Hypothalamus (tissue), 51 donors: ENCODE data around the gene TUBG2.
"Not testable (repeated sequence)": the region's sequence is repeated elsewhere in the genome, so short reads cannot be mapped to it uniquely, and the experiment has no call there.

ENCODE experiments used
- DNase-seq, 51 donors: peaks; one replicate each; lab custom pipeline; 2025; lab: John Stamatoyannopoulos, UW

Gene TUBG2

DNA sequence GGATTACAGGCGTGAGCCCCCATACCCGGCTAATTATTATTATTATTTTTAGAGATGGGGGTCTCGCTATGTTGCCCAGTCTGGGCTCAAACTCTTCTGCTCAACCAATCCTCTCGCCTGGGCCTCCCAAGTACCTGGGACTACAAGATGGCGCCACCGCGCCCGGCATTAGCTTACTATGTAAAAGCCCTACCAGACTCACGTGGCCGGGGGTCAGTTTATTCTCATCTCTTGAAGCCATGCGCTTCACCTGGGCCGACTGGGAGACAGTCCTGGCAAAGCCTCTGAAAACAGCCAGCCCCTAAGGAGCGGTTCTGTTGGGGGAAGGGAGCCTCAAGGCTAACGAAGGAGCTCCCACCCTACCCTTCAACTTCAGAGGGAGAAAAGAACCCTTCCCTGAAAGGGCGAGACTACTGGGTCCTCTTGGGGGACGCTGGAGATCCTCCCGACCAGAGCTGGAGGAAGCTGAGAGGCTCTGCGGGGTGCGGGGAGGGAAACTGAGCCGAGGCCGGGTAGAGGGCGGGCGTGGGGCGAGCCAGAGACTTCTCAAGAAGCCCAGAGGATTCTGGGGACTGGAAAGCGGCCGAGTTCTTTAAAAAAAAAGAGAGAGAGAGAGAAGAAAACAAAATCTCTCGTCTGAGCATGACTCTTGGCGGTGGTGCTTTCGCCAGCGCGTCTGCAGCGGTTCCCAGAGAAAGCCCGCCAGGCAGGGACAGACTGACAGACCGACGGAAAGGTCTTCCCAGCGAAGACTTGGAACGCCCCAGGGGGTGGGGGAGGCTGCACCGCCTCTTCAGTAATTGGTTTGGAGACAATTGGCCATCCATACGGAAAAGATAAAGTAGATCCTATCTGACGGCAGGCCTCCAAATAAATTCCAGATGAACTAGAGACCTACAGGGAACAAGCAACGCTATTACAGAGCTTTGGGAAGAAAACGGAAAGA, 5.6 kb upstream of the TUBG2 start:
- peak in 35 of 51 donors; percentile 8 to 74 (median 46) for DNase-seq

DNA sequence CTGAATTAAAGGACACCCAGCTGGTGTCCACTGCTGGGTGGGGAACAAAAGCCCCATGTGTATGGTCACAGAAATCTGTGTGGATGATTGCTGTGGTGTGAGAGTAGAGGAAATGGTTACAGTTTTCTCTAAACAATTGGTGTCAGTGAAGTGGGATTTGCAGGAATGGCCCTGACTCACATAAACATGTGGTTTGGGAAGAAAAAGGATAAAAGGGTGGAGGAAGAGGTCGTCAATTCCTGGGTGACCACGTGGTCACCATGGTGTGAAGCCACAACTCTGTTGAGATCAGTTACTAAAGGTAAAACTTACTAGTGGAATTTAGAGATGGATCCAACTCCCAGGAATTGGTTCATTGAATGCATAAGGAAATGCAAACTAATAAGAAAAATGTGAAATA, 3.6 kb upstream of the TUBG2 start:
- no peak for DNase-seq

- no peak for DNase-seq
Observed at GRCh38 chr17:42657824-42658588, 1.1 kb upstream of the TUBG2 start.

GRCh38 chr17:42659932-42660274, 819 bp downstream of the TUBG2 start:
- DNase-seq, result not testable (repeated sequence)

DNA sequence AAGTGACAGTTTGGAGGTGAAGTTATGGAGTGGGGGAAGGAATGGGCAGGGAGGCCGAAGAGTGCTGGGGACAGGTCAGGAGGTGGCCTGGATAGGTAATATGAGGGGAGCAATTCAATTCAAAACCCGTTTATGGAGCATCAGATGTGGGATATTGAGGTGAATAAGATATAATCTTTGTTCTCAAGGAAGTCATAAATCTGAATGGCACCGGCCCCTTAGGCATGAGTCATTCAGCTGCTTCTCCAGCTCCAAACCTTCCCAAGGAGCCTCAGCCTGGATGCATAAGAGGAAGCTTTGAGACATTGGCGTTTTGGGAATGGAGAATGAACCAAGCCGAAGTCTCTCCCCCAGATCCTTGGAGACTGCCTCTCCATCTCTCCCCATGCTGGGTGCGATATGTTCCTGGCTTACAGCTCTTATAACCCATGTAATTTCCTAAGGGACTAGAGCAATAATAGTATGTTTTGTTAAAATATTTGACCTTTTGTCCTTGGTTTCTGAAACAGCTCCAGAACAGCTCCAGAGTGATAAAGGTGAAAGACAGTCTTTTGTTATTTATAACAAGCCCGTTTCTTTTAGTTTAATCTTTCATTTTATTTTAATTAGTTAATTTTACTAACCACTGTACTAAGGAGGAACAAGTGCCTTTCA, 1.7 kb downstream of the TUBG2 start:
- no peak for DNase-seq

- DNase-seq, result no peak
Observed at GRCh38 chr17:42665581-42666001, 6.5 kb downstream of the TUBG2 start.

- not testable (repeated sequence) for DNase-seq
Observed at GRCh38 chr17:42666126-42666525, 7.0 kb downstream of the TUBG2 start.

DNA sequence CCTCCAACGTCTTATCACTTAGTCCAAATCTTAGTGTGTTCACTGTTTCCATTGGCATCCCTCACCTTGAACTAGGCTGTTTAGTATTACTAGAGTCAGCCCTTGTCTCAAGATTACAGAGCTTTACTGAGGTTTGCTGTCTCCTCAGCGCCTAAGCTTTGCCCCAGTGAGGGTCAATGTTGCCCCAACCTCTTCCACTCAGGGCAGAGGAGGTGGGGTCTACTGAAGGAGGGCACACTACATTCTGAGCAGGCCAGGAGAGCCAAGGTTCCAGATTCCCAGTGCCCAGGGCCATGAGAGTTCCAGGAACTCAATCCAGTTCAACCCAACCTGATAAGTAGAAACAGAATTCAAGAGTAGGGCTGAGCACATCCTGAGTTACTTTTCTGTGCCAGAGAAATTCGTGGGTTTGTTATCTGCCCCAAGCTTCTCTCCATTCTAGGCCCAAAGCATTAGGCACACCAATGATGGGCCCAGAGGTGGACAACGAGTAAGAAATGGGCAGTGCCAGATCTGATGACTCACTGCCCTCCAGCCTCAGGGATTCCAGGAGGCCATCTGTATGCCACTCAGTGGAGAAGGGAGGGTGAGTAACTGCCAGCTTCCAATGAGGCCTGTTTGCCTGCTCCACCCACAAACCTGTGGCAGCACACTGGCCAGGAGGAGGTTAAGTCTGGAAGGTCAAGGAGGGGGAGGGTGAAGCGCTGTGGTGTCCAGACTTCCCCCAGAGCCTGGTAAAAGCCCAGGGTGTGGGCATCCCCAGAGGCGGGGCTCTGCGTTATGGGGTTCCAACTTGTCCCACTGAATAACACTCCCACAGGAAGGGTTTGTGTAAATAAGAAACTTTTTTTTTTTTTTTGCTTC, 8.2 kb downstream of the TUBG2 start:
- DNase-seq, result peak in 6 of 51 donors; percentile 17 to 45 (median 30)

DNA sequence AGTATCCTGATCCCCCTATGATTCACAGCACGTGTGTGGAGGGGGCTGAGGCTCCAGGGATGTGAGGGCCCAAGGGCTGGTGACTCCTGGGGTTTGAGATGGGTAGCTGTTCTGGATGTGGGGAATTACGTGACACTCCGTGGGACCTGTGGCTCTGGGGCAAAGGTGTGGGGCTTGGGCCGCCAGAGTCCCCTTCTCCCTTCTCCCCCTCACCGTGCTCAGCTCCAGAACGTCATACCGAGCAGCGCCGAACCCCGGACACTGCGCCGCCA, 10.6 kb downstream of the TUBG2 start:
- no peak for DNase-seq

DNA sequence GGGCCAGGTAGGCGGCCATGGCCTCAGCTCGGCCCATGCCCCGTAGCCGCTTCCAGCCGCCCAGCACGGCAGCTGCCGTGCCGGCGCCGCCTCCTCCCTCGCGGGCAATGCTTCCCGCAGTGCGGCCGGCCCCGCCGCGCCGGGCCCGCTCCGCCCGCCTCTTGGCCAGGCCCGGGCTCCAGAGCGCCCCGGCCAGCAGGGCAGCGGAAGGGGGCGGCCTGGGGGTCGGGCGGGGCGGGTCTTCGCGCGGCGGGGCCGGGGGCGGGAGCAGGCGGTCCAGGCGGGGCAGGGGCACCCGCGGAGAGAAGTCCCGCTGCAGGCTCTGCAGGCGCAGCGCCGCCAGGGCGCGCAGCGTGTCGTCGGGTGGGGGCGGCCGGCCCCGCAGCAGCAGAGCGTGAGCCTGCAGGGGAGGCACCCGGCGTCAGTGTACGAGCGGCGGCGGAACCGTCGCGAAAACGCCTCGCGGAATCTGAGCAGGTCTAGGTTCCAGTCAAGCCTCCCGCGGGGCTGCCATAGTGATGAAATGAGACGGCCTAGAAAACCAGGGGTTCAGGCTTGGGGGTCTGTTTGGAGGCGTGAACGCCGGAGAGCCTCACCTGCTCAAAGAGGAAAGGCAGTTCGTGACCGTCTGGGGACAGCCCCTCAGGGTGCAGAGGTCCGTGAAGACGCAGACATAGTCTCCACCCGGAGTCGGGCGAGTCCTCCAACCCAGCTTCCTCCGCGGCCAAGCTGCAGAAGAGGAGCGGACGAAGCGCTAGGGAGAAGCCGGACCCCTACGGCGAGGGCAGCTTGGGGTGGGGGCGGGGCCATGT, 11.1 kb downstream of the TUBG2 start:
- no peak for DNase-seq

- DNase-seq, result no peak
Observed at GRCh38 chr17:42670789-42671657, 11.9 kb downstream of the TUBG2 start.

DNA sequence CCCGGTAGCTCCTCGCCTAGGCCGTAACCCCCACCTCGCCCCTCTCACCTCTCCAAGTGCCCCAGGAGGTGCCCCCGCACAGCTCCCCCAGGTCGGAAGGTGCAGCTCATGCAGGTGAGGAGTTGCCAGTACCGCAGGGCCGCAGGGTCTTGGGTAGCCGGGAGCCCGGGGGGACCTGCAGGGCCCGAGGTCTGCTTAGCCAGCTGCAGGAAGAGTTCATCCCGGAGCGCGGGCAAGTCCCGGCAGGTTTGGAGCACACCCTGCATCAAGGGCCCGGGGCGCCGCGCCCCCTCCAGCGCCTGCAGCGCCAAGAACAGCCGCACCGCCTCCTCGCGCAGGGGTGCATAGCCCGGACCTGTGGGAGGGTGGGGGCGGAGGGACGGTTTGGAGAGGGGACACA, 13.0 kb downstream of the TUBG2 start:
- DNase-seq, result no peak

DNA sequence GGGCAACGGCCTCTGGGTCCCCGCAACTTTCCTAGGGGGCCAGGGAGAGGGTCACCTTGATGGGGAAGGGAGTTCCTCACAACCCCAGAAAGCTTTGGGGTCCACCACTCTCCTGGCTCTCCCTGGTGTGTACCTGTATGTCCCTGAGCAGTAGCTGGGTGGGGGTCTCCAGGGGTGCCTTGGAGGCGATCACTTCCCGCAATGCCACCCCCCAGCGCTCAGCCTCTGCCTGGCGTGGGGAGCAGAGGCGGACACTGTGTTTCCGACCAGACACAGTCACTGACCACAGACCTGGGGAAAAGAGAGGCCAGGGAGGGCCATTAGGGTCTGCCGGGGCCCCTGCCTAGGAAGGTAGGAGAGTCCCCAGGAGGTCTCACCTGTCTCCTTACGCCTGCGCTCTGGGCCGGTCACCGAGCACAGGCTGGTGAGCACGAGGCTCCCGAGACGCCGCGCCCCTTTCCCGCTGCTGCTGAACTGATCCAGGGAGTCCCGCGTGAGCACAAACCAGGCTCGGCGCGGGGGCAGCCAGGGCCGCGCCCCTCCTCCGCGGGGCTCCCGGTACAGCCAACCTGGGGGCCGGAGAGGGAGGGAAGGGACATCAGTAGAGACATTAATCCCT, 14.3 kb downstream of the TUBG2 start:
- DNase-seq, result no peak

DNA sequence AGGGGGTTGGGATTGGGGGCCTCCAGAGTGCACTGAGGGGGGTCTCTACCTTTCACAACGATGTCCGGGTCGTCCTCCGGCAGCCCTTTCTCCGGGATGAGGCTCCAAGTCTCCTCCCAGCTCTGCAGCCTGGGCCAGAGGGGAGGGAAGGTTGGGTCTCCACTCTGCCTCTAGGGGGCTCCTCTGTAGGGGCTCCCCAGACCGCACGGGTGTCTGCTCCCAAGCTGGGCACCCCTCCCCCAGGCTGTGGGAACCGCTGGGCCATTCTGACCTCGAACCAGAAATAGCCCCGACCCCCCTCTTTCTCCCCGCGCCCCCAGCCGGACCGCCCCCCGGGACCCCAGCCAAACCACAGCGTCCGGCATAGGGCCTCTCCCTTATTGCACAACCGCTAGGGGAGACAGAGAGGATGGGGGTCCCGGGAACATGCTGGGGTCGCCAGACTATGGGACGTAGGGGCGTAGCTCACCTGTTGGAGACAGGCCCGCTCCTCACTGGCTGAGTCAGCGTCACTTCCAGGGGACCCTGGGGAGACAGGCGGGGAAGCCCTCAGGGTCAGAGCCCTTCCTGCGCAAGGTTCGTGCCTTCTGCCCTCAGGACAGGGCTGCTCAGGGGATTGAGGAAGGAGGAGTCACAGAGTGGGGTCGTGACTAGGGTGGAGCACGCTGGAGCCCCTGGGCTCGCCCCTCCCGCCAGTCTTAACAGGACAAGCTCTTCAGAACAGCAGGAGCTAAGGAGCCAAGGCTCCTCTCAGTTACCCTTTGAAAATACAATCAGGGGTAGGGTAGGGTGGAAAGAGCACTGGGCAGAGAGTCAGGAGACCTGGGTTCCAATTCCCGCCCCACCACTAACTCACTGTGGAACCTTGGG, 15.0 kb downstream of the TUBG2 start:
- peak in 13 of 51 donors; percentile 12 to 38 (median 22) for DNase-seq

GRCh38 chr17:42674755-42675347, 15.8 kb downstream of the TUBG2 start:
- DNase-seq, result no peak

DNA sequence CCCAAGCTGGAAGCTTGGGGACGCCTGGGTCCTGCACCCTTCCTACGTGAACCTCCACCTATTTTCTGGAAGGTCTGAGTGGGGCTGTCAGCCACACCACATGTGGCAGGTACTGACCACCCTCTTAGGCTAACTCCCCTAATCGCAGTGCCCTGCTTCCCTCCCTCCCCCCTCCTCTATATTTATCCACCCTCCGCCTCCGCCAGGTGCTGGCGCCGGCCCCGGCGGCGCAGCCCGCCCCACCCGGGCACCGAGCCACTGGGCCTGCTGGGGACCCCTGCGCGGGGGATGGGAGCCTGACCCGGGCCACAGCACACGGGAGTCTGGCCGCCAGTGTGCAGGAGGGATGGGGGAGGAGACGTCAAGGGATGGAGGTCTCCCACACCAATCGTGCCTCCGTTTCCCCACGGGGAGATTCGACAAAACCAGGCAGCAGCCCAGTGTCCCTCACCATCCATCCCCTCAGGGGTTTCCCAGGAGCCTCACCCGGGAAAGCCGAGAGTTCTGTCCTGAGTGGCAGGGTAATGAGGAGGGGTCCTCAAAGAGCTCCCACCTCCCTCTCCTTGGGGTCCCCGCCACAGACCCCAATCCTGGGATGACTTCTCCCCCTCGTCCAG, 16.4 kb downstream of the TUBG2 start:
- peak in 18 of 51 donors; percentile 9 to 53 (median 28) for DNase-seq
